Posterior vena cava (tissue), 2 donors: ENCODE results near the gene IRX4. TPM values are rescaled to one million over a fixed set of nuclear protein-coding genes. Genes with fewer than 3 reads are reported as not detected.

Experiments
- DNase-seq: peaks from one replicate; pipeline ENCODE4 v3.0.0-alpha.2; 2020; ENCODE audit warnings: low spot score
- intact Hi-C, 2 donors: fragments of 100-400 bp; cut with DNase I; formaldehyde crosslinking; loops; one replicate each; pipeline versions ENCODE4 v1.14.1 to v1.14.2; 2022 to 2023
- total RNA-seq, 2 donors: library from RNA; stranded (reverse); fragmentation: NEBNext Ultra II Directional; extraction: Animal tissue kit (Norgen Biotek cat#: 25700); gene quantifications; one replicate each; pipeline ENCODE4 v1.2.1, GENCODE V29; 2021
- donor health status: DM: yes; HTN: yes; CAD: no.
- donor health status: DM: yes; HTN: yes; CAD: no.

IRX4 gene
- total RNA-seq, 2 donors from 2014 or later, result not detected

- intact Hi-C loops, result loop anchor here in 1 of 2 donors (1.0 kb wide), 1 partner anchor 34 kb away; no protein-coding TSS in a partner anchor
- peak; percentile 61 for DNase-seq
These were observed 33.6 kb upstream of the IRX4 start for GRCh38 chr5:1916041-1917001.

DNA sequence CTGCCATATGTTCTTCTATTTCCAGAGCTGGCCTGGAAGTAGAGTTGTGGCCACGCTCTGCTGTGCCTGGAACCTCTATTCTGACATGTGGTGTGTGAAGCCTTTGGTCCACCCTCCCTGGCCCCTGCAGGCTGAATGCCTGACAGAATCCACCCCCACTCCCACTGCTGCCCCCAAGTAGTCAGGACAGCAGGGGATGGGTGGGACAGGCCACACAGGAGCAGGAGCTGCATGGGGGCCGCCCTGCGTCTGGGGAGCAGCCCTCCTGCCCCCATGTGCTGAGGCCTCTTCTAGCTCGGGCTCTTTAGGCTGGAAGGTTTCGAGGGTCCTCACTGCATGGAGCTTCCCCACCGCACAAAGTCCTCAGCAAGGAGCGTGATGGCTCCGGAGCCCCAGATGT lies 32.6 kb upstream of the IRX4 start:
- no peak for DNase-seq

DNA sequence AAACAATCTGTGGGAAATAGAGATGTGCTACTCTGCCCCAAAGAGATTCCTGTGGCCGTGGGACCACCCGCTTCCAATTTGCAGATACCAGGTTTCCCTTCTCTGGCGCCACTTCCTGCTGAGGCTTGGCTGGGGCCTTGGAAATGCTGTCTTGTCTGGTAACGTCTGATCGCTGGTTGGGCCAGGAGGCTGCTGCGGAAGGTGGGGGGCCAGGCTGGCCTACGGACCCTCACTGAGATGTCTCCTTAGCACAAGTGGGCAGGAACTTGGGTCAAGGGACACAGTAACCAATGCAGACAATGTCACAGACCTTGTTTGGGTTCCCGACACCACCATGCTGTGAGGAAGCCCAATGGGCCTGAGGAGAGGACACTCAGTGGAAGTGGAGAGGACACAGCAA lies 31.7 kb upstream of the IRX4 start:
- intact Hi-C loops, result no loop called here

More for the DNA sequence above, 32.6 kb upstream of the IRX4 start:
- intact Hi-C loops, result no loop called here

DNA sequence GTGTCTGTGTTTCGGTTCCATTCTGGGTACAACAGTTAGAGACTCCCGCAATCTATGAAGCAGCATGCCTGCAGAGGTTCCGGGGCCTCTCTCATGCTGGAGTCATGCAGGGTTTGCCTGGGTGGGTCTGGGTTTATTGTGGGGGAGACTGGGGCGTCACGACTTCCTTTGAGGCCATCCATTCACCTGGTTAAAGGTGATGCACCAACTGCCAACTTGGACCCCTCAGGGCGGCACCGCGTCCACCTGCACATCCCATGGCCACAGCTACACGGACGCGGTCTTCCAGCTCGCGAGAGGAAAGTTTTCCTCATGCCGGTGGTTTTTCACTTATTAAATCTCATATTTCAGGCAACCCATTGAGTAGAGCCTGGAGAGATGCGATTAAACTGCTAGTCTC lies 30.9 kb upstream of the IRX4 start:
- intact Hi-C loops, result no loop called here
- peak; percentile 59 for DNase-seq

More for the DNA sequence above, 31.7 kb upstream of the IRX4 start:
- peak; percentile 30 for DNase-seq

GRCh38 chr5:1912951-1913565 lies 30.3 kb upstream of the IRX4 start:
- intact Hi-C loops, result no loop called here
- DNase-seq, result peak; percentile 76

DNA sequence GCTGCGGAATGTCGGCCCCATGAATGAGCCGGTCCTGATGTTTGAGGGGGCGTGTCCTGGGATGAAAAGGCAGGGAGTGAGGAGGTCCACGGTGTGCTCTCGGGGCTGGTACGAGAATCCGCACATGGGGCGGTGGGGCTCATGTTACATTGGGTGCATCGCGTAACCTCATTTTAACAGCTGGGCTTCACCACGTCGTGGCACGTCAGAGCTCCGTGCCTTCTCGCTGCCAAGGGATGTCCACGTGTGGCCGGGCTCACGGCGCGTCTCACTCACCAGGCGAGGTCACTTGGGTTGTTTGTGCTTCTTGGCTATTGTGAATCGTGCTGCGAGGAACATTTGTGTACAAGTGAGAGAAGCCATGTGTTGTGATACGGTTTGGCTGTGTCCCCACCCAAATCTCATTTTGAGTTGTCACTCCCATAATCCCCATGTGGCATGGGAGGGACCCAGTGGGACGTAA lies 29.1 kb upstream of the IRX4 start:
- intact Hi-C loops, result no loop called here
- peak; percentile 44 for DNase-seq

- DNase-seq, result peak; percentile 73
- intact Hi-C loops, result no loop called here
These were observed 28.4 kb upstream of the IRX4 start for GRCh38 chr5:1910861-1911772.

DNA sequence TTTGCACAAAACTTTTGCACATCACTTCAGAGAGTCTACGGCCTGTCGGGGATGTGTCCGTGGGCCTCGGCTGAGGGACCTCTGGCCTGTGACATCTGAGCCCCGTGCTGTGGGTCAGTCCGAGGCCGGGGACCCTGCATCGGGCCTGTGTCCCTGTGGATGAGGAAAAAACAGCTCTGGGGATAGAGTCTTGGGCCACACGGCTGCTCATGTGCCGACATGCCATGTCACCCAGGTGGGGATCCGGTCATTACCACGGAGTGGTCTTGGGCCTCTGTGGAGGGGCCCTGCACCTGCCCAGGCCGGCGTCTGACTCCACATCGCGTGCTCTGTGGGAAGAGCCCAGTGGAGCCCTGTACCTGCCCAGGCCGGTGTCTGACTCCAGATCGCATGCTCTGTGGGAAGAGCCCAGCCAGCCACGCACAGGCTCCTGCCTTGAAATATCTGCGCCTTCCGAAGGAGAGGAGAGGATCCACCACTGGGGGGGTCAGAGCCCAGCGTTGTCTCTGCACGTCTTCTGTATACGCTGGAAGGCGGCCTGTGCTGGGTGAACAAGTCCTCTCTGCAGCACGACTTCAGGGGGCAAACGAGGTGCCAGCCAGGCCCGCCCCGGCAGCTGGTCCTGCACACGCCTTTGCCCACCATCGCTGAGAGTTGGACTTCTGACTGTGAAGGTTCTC lies 27.5 kb upstream of the IRX4 start:
- intact Hi-C loops, result no loop called here

DNA sequence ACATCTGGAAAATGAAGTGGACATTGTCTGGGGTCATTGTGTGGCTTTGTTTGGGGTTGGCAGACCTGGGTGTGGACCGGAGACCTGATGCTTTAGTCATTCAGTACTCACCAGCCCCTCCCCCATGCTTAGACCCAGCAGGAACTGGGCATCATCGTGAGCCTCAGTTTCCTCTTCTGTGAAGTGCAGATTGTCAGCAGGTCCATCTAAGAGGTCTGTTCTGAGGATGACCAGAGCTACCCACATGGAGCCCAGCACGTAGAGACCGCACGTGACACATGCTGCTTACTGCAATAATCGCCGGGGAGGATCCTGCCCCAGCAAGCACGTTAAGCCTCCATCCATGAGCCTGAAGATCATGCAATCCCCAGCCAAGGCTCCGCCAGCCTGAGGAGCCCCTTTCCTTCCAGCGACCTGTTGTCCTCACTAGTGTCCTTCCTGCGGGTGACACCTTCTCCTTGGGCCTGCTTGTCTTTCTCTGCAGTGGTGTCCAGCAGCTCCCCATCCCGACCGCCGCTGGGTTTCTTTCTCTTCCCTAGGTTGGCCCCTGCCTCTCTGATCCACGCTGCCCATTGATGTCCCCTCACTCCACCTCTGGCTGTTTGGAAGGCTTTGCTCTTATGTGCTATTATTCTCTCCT lies 26.7 kb upstream of the IRX4 start:
- DNase-seq, result peak; percentile 59
- intact Hi-C loops, result no loop called here

More for the DNA sequence above, 27.5 kb upstream of the IRX4 start:
- DNase-seq, result peak; percentile 73

DNA sequence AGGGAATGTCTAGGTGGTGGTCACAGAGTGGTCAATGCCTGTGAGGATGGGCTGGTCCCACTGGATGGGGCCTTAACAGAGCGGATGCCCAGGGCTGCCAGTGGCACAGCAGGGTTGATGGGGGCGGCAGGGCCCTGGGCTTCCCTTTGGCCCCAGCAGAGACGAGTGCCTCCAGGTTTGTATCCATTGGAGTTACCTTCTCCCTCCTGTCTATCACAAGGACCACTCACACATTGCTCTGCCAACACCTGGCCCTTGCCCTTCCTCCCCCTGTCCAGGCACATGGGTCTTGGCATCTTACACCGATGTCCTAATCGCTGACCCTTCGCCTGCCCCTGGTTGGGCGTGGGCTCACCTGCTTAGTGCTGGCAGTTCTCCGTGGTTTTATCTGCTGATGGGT lies 26.2 kb upstream of the IRX4 start:
- intact Hi-C loops, result no loop called here
- DNase-seq, result peak; percentile 69

- peak; percentile 50 for DNase-seq
- intact Hi-C loops, result no loop called here
These were observed 24.9 kb upstream of the IRX4 start for GRCh38 chr5:1907616-1908015.

DNA sequence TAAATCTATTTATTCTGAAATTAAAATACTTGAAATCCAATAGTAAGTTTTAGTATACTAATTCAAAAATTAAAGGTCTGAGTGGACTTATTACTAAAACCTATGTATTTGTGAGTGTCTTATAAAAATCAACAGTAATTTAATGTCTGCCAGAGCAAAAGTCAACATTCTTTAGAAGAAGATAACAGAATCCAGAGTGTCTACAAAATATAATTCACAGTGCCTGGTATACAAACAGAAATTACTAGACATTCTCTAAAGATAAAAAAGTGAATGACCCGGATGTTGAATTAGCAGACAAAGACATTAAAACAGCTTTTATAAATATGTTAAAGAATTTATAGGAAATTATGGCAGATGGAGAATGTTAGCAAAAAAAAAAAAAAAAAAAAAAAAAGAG lies 22.4 kb upstream of the IRX4 start:
- intact Hi-C loops, result no loop called here
- no peak for DNase-seq

DNA sequence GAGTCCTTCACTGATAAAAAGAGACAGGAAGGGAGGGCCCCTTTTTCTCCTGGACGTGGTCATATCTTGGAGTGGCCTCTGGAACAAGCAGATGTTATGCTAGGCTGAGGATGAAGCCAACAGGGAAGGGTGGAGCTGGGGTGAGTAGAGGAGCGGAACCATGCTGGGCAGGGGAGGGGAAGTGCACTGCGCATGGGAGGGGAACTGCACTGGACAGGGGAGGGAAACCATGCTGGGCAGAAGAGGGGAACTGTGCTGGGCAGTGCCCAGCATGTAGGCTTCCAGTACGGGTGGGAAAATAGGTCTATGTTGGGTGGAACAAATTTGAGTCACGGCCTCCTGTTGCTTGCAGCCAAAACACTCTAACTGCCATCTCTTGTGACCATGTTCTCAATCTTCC lies 19.3 kb upstream of the IRX4 start:
- intact Hi-C loops, result no loop called here
- peak; percentile 45 for DNase-seq

- intact Hi-C loops, result no loop called here
- peak; percentile 24 for DNase-seq
These were observed 18.3 kb upstream of the IRX4 start for GRCh38 chr5:1901061-1901460.

GRCh38 chr5:1899201-1899600 lies 16.5 kb upstream of the IRX4 start:
- intact Hi-C loops, result no loop called here
- DNase-seq, result no peak

GRCh38 chr5:1897816-1898450 lies 15.2 kb upstream of the IRX4 start:
- DNase-seq, result no peak
- intact Hi-C loops, result no loop called here

DNA sequence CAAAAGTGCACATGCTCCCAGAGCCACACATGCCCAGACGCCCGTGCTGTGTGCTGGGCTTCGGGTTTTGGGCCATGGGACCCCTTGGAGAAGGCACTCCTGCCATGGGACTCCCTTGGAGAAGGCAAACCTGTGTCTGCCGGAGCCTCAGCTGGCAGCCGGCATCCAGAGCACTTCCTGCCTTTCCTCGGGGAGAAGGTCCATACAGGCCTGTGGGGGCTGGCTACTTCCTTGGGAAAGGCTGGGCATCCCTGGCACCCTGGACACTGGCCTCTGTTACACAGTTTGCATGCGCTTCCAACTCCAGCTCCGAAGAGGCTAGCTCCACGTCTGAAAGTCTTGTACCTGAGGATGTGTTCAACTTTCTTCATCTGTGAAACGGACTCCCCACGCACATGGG lies 14.7 kb upstream of the IRX4 start:
- intact Hi-C loops, result no loop called here
- DNase-seq, result no peak
